ENCODE data around the gene ID4. TPM values are rescaled to one million over a fixed set of nuclear protein-coding genes. Genes with fewer than 3 reads are reported as not detected.
A peak's percentile ranks its signal among the peaks of the same experiment; 100 is the strongest.

Gene ID4
- total and polyA plus RNA-seq, 2 of the 8 experiments (the other 6 are each of a cell fraction or from before 2014, with no cell fraction given): 2.0 to 8.3 TPM

- no peak for TF ChIP-seq FOSL1 (IDR thresholded peaks at IDR 0.05; ENCODE audit: insufficient read depth, low read depth, low read length)
- peak; percentile 68 for TF ChIP-seq KDM4A (IDR thresholded peaks at IDR 0.05; ENCODE audit: low read depth, low read length, severe bottlenecking)
- TF ChIP-seq KDM5A (IDR thresholded peaks at IDR 0.05; ENCODE audit: low read length): no peak
- TF ChIP-seq, protein P1, sequence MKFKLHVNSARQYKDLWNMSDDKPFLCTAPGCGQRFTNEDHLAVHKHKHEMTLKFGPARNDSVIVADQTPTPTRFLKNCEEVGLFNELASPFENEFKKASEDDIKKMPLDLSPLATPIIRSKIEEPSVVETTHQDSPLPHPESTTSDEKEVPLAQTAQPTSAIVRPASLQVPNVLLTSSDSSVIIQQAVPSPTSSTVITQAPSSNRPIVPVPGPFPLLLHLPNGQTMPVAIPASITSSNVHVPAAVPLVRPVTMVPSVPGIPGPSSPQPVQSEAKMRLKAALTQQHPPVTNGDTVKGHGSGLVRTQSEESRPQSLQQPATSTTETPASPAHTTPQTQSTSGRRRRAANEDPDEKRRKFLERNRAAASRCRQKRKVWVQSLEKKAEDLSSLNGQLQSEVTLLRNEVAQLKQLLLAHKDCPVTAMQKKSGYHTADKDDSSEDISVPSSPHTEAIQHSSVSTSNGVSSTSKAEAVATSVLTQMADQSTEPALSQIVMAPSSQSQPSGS (IDR thresholded peaks at IDR 0.05; ENCODE audit: low read length): no peak
- TF ChIP-seq E2F6 (IDR thresholded peaks at IDR 0.05): no peak
- TF ChIP-seq NANOG (IDR thresholded peaks at IDR 0.05; ENCODE audit: insufficient read depth, low read depth, low read length, poor library complexity, severe bottlenecking): no peak
- peak; percentile 19 for TF ChIP-seq ASH2L (IDR thresholded peaks at IDR 0.05; ENCODE audit: low read length)
- TF ChIP-seq CREB1 (IDR thresholded peaks at IDR 0.05): no peak
- no peak for TF ChIP-seq ATF3 (IDR thresholded peaks at IDR 0.05; ENCODE audit: insufficient read depth, low read depth, low read length)
- peak; percentile 46; the same call in 1 of the 2 replicates for TF ChIP-seq RBBP5 (IDR thresholded peaks at IDR 0.05; ENCODE audit: borderline replicate concordance, low read depth, low read length)
- no peak for TF ChIP-seq RNF2 (IDR thresholded peaks at IDR 0.05; ENCODE audit: borderline replicate concordance, low read depth, low read length, missing control alignments, poor library complexity, severe bottlenecking)
- no peak for TF ChIP-seq TAF1 (IDR thresholded peaks at IDR 0.05; ENCODE audit: low read depth, low read length)
- TF ChIP-seq POU5F1 (IDR thresholded peaks at IDR 0.05; ENCODE audit: low read depth, low read length): no peak
- TF ChIP-seq EGR1 (IDR thresholded peaks at IDR 0.05; ENCODE audit: borderline replicate concordance, low read depth, low read length): no peak
- no peak for TF ChIP-seq EZH2 (IDR thresholded peaks at IDR 0.05; ENCODE audit: low read depth, low read length, severe bottlenecking)
- peak; percentile 22 for TF ChIP-seq POLR2AphosphoS5 (IDR thresholded peaks at IDR 0.05; ENCODE audit: low read depth, low read length)
- no peak for TF ChIP-seq YY1 (IDR thresholded peaks at IDR 0.05; ENCODE audit: low read depth, low read length)
- peak; percentile 66; the same call in 1 of the 2 replicates for TF ChIP-seq CHD1 (IDR thresholded peaks at IDR 0.05; ENCODE audit: low read depth, low read length)
- TF ChIP-seq SIN3A (conservative IDR thresholded peaks at IDR 0.05 in 1 of 2, IDR thresholded peaks at IDR 0.05 in 1 of 2; ENCODE audit: low read depth in 1 of 2, low read length in 2 of 2): peak in 1 of 2 experiments; percentile 58; a peak in 1 of 4 replicates
- peak; percentile 28; the same call in 1 of the 2 replicates for TF ChIP-seq PHF8 (conservative IDR thresholded peaks at IDR 0.05; ENCODE audit: low read depth, low read length)
These were observed 606 bp downstream of the ID4 start (continued) for GRCh38 chr6:19837511-19838441.

Measured in H1 (cell line).